Thymus (tissue), 11 donors: ENCODE measurements around the gene PCDHGA11. TPM values are rescaled to one million over a fixed set of nuclear protein-coding genes. Genes with fewer than 3 reads are reported as not detected.

Source experiments
- DNase-seq, 9 donors: peaks; one replicate each; pipeline ENCODE4 v3.0.0-alpha.2; 2013; ENCODE audit warnings: low spot score in 9 of 9, low read depth in 6 of 9, missing footprints in 1 of 9
- H3K27ac ChIP-seq, 2 donors: one replicate each; pipeline ENCODE4 v1.5.1; 2013; ENCODE audit warnings: control low read depth in 1 of 2, low read depth in 1 of 2, low read length in 1 of 2, mild to moderate bottlenecking in 1 of 2, moderate library complexity in 1 of 2
- H3K27me3 ChIP-seq, 2 donors: one replicate each; pipeline ENCODE4 v1.5.1; 2013; ENCODE audit warnings: low read length in 1 of 2; ENCODE audit not compliant: control insufficient read depth in 2 of 2, insufficient read depth in 1 of 2
- H3K36me3 ChIP-seq, 2 donors: one replicate each; pipeline ENCODE4 v1.5.1; 2013; ENCODE audit warnings: low read length in 1 of 2, mild to moderate bottlenecking in 1 of 2, moderate library complexity in 1 of 2; ENCODE audit not compliant: control insufficient read depth in 2 of 2, insufficient read depth in 2 of 2
- H3K4me1 ChIP-seq, 2 donors: one replicate each; pipeline ENCODE4 v1.5.1; 2013; ENCODE audit warnings: low read length in 2 of 2; ENCODE audit not compliant: control insufficient read depth in 2 of 2, insufficient read depth in 2 of 2
- H3K4me3 ChIP-seq, 2 donors: one replicate each; pipeline ENCODE4 v1.5.1; 2013; ENCODE audit warnings: low read length in 2 of 2, control low read depth in 1 of 2, mild to moderate bottlenecking in 1 of 2
- H3K9me3 ChIP-seq, 2 donors: one replicate each; pipeline ENCODE4 v1.5.1; 2013; ENCODE audit warnings: low read length in 1 of 2, mild to moderate bottlenecking in 1 of 2; ENCODE audit not compliant: control insufficient read depth in 2 of 2, insufficient read depth in 1 of 2
- WGBS: extraction: QIAGEN DNeasy Blood & Tissue Kit; methylation state at CpG from one replicate; pipeline ENCODE4 v1.1.7; 2013; 5-methylcytosine and 5-hydroxymethylcytosine counted together
- polyA plus RNA-seq: library from polyadenylated mRNA; stranded (reverse); fragments of 200-250 nt; gene quantifications from one replicate; pipeline ENCODE4 v1.2.3, GENCODE V29; 2013
- total RNA-seq: library from RNA; stranded (reverse); fragments of 120-200 nt; gene quantifications from one replicate; pipeline ENCODE4 v1.2.4, GENCODE V29; 2013
- donor health status: healthy.

The PCDHGA11 gene
- total and polyA plus RNA-seq, 2 donors: 0.42 to 0.68 TPM

GRCh38 chr5:141440341-141440740 is 19.5 kb downstream of the PCDHGA11 start:
- Histone ChIP-seq H3K9me3 (peaks cover 0 to 8% of the 10 kb centered on the region in 2 donors), H3K4me1 (no peaks in the 10 kb centered on the region), H3K27ac (no peak overlapping the region), H3K36me3 (no peaks in the 10 kb centered on the region), H3K27me3 (peaks cover 0 to 11% of the 10 kb centered on the region in 2 donors), H3K4me3 (no peak overlapping the region)
- WGBS: 96% methylated on average over 9 of the region's 9 CpGs
- no peak for DNase-seq

GRCh38 chr5:141441571-141442170 is 20.8 kb downstream of the PCDHGA11 start:
- H3K9me3 ChIP-seq: peaks cover 0 to 8% of the 10 kb centered on the region in 2 donors
- DNase-seq: no peak
- H3K27me3 ChIP-seq: peaks cover 0 to 11% of the 10 kb centered on the region in 2 donors
- H3K4me3 ChIP-seq: no peak overlapping the region
- no peak overlapping the region for H3K27ac ChIP-seq
- H3K4me1 ChIP-seq: no peaks in the 10 kb centered on the region
- no peaks in the 10 kb centered on the region for H3K36me3 ChIP-seq
- 67% methylated on average over 50 of the region's 50 CpGs for WGBS

GRCh38 chr5:141465351-141465750 is 44.5 kb downstream of the PCDHGA11 start:
- H3K36me3 ChIP-seq: no peaks in the 10 kb centered on the region
- peaks cover 0 to 2% of the 10 kb centered on the region in 2 donors for H3K27me3 ChIP-seq
- no peaks in the 10 kb centered on the region for H3K4me1 ChIP-seq
- H3K27ac ChIP-seq: no peak overlapping the region
- 98% methylated on average over 3 of the region's 3 CpGs for WGBS
- no peak overlapping the region for H3K4me3 ChIP-seq
- DNase-seq: no peak
- H3K9me3 ChIP-seq: no peaks in the 10 kb centered on the region

Other genes starting within 250 kb of the PCDHGA11 start
Only the 30 nearest of the 37 such genes appear.
- 0.19 TPM for gene PCDHB12, start 212.3 kb upstream of the PCDHGA11 start, total RNA-seq
- 0.18 TPM for gene PCDHB12, start 212.3 kb upstream of the PCDHGA11 start, polyA plus RNA-seq
- gene PCDHB13, start 207.1 kb upstream of the PCDHGA11 start, total RNA-seq: 0.14 TPM
- 0.27 TPM for gene PCDHB13, start 207.1 kb upstream of the PCDHGA11 start, polyA plus RNA-seq
- gene PCDHB14, start 197.7 kb upstream of the PCDHGA11 start, total RNA-seq: 0.38 TPM
- gene PCDHB14, start 197.7 kb upstream of the PCDHGA11 start, polyA plus RNA-seq: 0.87 TPM
- 0.33 TPM for gene PCDHB15, start 175.7 kb upstream of the PCDHGA11 start, total RNA-seq
- gene PCDHB15, start 175.7 kb upstream of the PCDHGA11 start, polyA plus RNA-seq: 0.66 TPM
- gene SLC25A2, start 117.0 kb upstream of the PCDHGA11 start, total RNA-seq: 0.09 TPM
- gene SLC25A2, start 117.0 kb upstream of the PCDHGA11 start, polyA plus RNA-seq: 0.16 TPM
- 138 TPM for gene TAF7, start 100.3 kb upstream of the PCDHGA11 start, total RNA-seq
- 174 TPM for gene TAF7, start 100.3 kb upstream of the PCDHGA11 start, polyA plus RNA-seq
- 0.09 TPM for gene PCDHGA1, start 90.5 kb upstream of the PCDHGA11 start, total RNA-seq
- gene PCDHGA1, start 90.5 kb upstream of the PCDHGA11 start, polyA plus RNA-seq: 0.16 TPM
- 0.19 TPM for gene PCDHGA2, start 82.3 kb upstream of the PCDHGA11 start, total RNA-seq
- gene PCDHGA2, start 82.3 kb upstream of the PCDHGA11 start, polyA plus RNA-seq: 0.46 TPM
- gene PCDHGA3, start 77.2 kb upstream of the PCDHGA11 start, total RNA-seq: 0.19 TPM
- 0.11 TPM for gene PCDHGA3, start 77.2 kb upstream of the PCDHGA11 start, polyA plus RNA-seq
- 0.14 TPM for gene PCDHGB1, start 71.0 kb upstream of the PCDHGA11 start, total RNA-seq
- 0.11 TPM for gene PCDHGB1, start 71.0 kb upstream of the PCDHGA11 start, polyA plus RNA-seq
- gene PCDHGA4, start 66.0 kb upstream of the PCDHGA11 start, total RNA-seq: 0.19 TPM
- gene PCDHGA4, start 66.0 kb upstream of the PCDHGA11 start, polyA plus RNA-seq: 0.11 TPM
- gene PCDHGB2, start 61.1 kb upstream of the PCDHGA11 start, total RNA-seq: 0.28 TPM
- gene PCDHGB2, start 61.1 kb upstream of the PCDHGA11 start, polyA plus RNA-seq: 0.21 TPM
- 0.19 TPM for gene PCDHGA5, start 56.9 kb upstream of the PCDHGA11 start, total RNA-seq
- gene PCDHGA5, start 56.9 kb upstream of the PCDHGA11 start, polyA plus RNA-seq: 0.18 TPM
- 0.33 TPM for gene PCDHGB3, start 50.8 kb upstream of the PCDHGA11 start, total RNA-seq
- 0.14 TPM for gene PCDHGB3, start 50.8 kb upstream of the PCDHGA11 start, polyA plus RNA-seq
- 0.47 TPM for gene PCDHGA6, start 47.2 kb upstream of the PCDHGA11 start, total RNA-seq
- 1.2 TPM for gene PCDHGA6, start 47.2 kb upstream of the PCDHGA11 start, polyA plus RNA-seq
- gene PCDHGA7, start 38.3 kb upstream of the PCDHGA11 start, total RNA-seq: 0.28 TPM
- 0.46 TPM for gene PCDHGA7, start 38.3 kb upstream of the PCDHGA11 start, polyA plus RNA-seq
- gene PCDHGB4, start 33.4 kb upstream of the PCDHGA11 start, total RNA-seq: 1.0 TPM
- 1.6 TPM for gene PCDHGB4, start 33.4 kb upstream of the PCDHGA11 start, polyA plus RNA-seq
- 0.19 TPM for gene PCDHGA8, start 28.4 kb upstream of the PCDHGA11 start, total RNA-seq
- gene PCDHGA8, start 28.4 kb upstream of the PCDHGA11 start, polyA plus RNA-seq: 0.18 TPM
- 1.6 TPM for gene PCDHGB5, start 23.1 kb upstream of the PCDHGA11 start, total RNA-seq
- gene PCDHGB5, start 23.1 kb upstream of the PCDHGA11 start, polyA plus RNA-seq: 1.1 TPM
- 0.66 TPM for gene PCDHGA9, start 18.3 kb upstream of the PCDHGA11 start, total RNA-seq
- 0.75 TPM for gene PCDHGA9, start 18.3 kb upstream of the PCDHGA11 start, polyA plus RNA-seq
- 0.61 TPM for gene PCDHGB6, start 13.0 kb upstream of the PCDHGA11 start, total RNA-seq
- 1.1 TPM for gene PCDHGB6, start 13.0 kb upstream of the PCDHGA11 start, polyA plus RNA-seq
- gene PCDHGA10, start 8.1 kb upstream of the PCDHGA11 start, total RNA-seq: 0.61 TPM
- 0.87 TPM for gene PCDHGA10, start 8.1 kb upstream of the PCDHGA11 start, polyA plus RNA-seq
- gene PCDHGB7, start 3.4 kb upstream of the PCDHGA11 start, total RNA-seq: 0.85 TPM
- gene PCDHGB7, start 3.4 kb upstream of the PCDHGA11 start, polyA plus RNA-seq: 1.2 TPM
- 0.80 TPM for gene PCDHGA12, start 9.5 kb downstream of the PCDHGA11 start, total RNA-seq
- 0.71 TPM for gene PCDHGA12, start 9.5 kb downstream of the PCDHGA11 start, polyA plus RNA-seq
- 5.5 TPM for gene PCDHGC3, start 54.9 kb downstream of the PCDHGA11 start, total RNA-seq
- 28.7 TPM for gene PCDHGC3, start 54.9 kb downstream of the PCDHGA11 start, polyA plus RNA-seq
- gene PCDHGC4, start 64.0 kb downstream of the PCDHGA11 start, total RNA-seq: 0.19 TPM
- 0.05 TPM for gene PCDHGC4, start 64.0 kb downstream of the PCDHGA11 start, polyA plus RNA-seq
- gene PCDHGC5, start 68.0 kb downstream of the PCDHGA11 start, total RNA-seq: 0.19 TPM
- 0.11 TPM for gene PCDHGC5, start 68.0 kb downstream of the PCDHGA11 start, polyA plus RNA-seq
- 28.0 TPM for gene DIAPH1, start 197.9 kb downstream of the PCDHGA11 start, total RNA-seq
- 80.0 TPM for gene DIAPH1, start 197.9 kb downstream of the PCDHGA11 start, polyA plus RNA-seq
- 55.0 TPM for gene HDAC3, start 215.8 kb downstream of the PCDHGA11 start, total RNA-seq
- gene HDAC3, start 215.8 kb downstream of the PCDHGA11 start, polyA plus RNA-seq: 82.9 TPM
- 10.0 TPM for gene RELL2, start 215.9 kb downstream of the PCDHGA11 start, total RNA-seq
- gene RELL2, start 215.9 kb downstream of the PCDHGA11 start, polyA plus RNA-seq: 20.8 TPM